ENCODE results near the gene SLC35A3.

DNA sequence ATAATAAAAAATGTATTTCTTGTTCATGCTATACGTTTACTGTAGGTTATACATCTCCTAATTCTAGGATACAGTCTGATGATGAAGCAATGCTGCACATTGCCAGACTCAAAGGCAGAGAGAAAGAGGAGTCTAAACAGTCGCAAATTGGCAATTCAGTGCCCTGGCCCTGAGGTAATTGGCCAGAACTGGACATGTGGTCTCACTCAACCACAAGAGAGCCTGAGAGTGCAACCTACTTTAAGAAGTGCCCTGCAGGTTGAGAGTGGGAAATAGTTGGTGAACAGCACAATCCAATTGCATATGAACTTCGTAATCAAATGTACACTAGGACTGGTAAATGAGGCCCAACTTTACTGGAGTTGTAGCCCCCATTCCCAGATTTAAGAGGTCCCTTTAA, 5.0 kb upstream of the SLC35A3 start:
- TF ChIP-seq POLR2A (IDR thresholded peaks at IDR 0.05; ENCODE audit: borderline replicate concordance, extremely low read depth, insufficient read depth, insufficient read length) (no peak), EZH2phosphoT487 (IDR thresholded peaks at IDR 0.05; ENCODE audit: borderline replicate concordance) (no peak), EZH2 (IDR thresholded peaks at IDR 0.05) (no peak), ZNF274 (IDR thresholded peaks at IDR 0.05; ENCODE audit: low read depth, low read length) (no peak)
- TF ChIP-seq, protein P1, sequence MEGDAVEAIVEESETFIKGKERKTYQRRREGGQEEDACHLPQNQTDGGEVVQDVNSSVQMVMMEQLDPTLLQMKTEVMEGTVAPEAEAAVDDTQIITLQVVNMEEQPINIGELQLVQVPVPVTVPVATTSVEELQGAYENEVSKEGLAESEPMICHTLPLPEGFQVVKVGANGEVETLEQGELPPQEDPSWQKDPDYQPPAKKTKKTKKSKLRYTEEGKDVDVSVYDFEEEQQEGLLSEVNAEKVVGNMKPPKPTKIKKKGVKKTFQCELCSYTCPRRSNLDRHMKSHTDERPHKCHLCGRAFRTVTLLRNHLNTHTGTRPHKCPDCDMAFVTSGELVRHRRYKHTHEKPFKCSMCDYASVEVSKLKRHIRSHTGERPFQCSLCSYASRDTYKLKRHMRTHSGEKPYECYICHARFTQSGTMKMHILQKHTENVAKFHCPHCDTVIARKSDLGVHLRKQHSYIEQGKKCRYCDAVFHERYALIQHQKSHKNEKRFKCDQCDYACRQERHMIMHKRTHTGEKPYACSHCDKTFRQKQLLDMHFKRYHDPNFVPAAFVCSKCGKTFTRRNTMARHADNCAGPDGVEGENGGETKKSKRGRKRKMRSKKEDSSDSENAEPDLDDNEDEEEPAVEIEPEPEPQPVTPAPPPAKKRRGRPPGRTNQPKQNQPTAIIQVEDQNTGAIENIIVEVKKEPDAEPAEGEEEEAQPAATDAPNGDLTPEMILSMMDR (IDR thresholded peaks at IDR 0.05 in 2 of 3, conservative IDR thresholded peaks at IDR 0.05 in 1 of 3; ENCODE audit: borderline replicate concordance in 1 of 3, insufficient read depth in 1 of 3, low read depth in 2 of 3, low read length in 2 of 3) = no peak
